ENCODE data around the gene EHMT1. TPM values are rescaled to one million over a fixed set of nuclear protein-coding genes. Genes with fewer than 3 reads are reported as not detected.

EHMT1 gene
- total and polyA plus RNA-seq, 2 of the 8 experiments (the other 6 are each of a cell fraction or from before 2014, with no cell fraction given) = 95.7 to 163 TPM

GRCh38 chr9:137725598-137725997 lies 106.8 kb downstream of the EHMT1 start:
- H3K27me3 ChIP-seq (replicated peaks in 1 of 4; ENCODE audit: control insufficient read depth in 3 of 4, extremely low read depth in 1 of 4, insufficient read depth in 3 of 4, low read length in 3 of 4) = no peaks in the 10 kb centered on the region
- no peak overlapping the region for H4K91ac ChIP-seq (replicated peaks; ENCODE audit: insufficient read length, low read length)
- peaks cover 8 to 69% of the 10 kb centered on the region in 2 experiments; a peak in 2 of 4 replicates for H3K79me2 ChIP-seq (ENCODE audit: control insufficient read depth in 1 of 2, insufficient read depth in 2 of 2, low read length in 2 of 2)
- no peak overlapping the region for H3K9ac ChIP-seq (replicated peaks in 1 of 4; ENCODE audit: extremely low read depth in 1 of 4, low read depth in 3 of 4, low read length in 3 of 4)
- ChIA-PET CTCF (ENCODE audit: partially characterized antibody) (interaction anchor here (1.0 to 1.3 kb wide), 4 partner anchors 10 to 53 kb away, joined by 3 to 4 read pairs (median 3); no protein-coding TSS in a partner anchor), POLR2A (ENCODE audit: partially characterized antibody) (interaction anchor here (0.6 to 1.4 kb wide), 3 partner anchors 11 to 133 kb away, joined by 3 to 7 read pairs (median 3); no protein-coding TSS in a partner anchor)
- no peak overlapping the region for H3K56ac ChIP-seq (replicated peaks; ENCODE audit: insufficient read length, low read depth, low read length)
- peaks cover 6 to 28% (median 15%) of the 10 kb centered on the region in 4 experiments; a peak in 6 of 8 replicates for H3K36me3 ChIP-seq (ENCODE audit: control insufficient read depth in 2 of 4, insufficient read depth in 4 of 4, low read length in 3 of 4)
- no peak overlapping the region for H2BK15ac ChIP-seq (ENCODE audit: low read length)
- WGBS, 2 experiments (ENCODE audit: extremely low coverage in 1 of 2, insufficient coverage in 1 of 2, insufficient read length in 1 of 2, insufficient replicate concordance in 2 of 2, low coverage in 1 of 2, low lambda C conversion rate in 2 of 2, missing lambda C conversion rate in 1 of 2) = 91% methylated on average over 10 of the region's 10 CpGs; no CpG with 5 or more reads in 1 of the 2 experiments
- H2AFZ ChIP-seq (ENCODE audit: low read length) = no peak overlapping the region
- no peak overlapping the region for H3K4me3 ChIP-seq (ENCODE audit: extremely low read depth in 1 of 4, insufficient read depth in 2 of 4, low read depth in 3 of 4, low read length in 4 of 4)
- no peak overlapping the region for H3K14ac ChIP-seq (ENCODE audit: insufficient read length)
- H3K27ac ChIP-seq (ENCODE audit: low read depth, low read length) = no peak overlapping the region
- peaks cover 18% of the 10 kb centered on the region for H3K79me1 ChIP-seq (ENCODE audit: low read depth, low read length)
- H3K9me3 ChIP-seq (ENCODE audit: insufficient read depth in 2 of 2, low read depth in 1 of 2, low read length in 1 of 2) = no peaks in the 10 kb centered on the region; a peak in 1 of 4 replicates
- peaks cover 7 to 10% of the 10 kb centered on the region in 2 experiments for H4K20me1 ChIP-seq (replicated peaks in 1 of 2; ENCODE audit: control insufficient read depth in 1 of 2, insufficient read depth in 2 of 2, low read length in 2 of 2)
- no peak overlapping the region for H2AK5ac ChIP-seq (ENCODE audit: low read depth, low read length)
- FAIRE-seq = no peak
- no peak overlapping the region for H2BK12ac ChIP-seq (ENCODE audit: low read depth, low read length)
- no peak overlapping the region for H4K5ac ChIP-seq (ENCODE audit: insufficient read length, low read depth, low read length)
- no peak overlapping the region for H3K23ac ChIP-seq (ENCODE audit: insufficient read length)
- H2BK5ac ChIP-seq (ENCODE audit: low read depth, low read length) = no peak overlapping the region
- H3K18ac ChIP-seq (ENCODE audit: extremely low read depth, low read length) = no peak overlapping the region
- H2BK20ac ChIP-seq (ENCODE audit: low read length) = no peak overlapping the region
- H3K4me2 ChIP-seq (ENCODE audit: insufficient read depth in 1 of 2, low read depth in 2 of 2, low read length in 2 of 2) = no peak overlapping the region
- no peak overlapping the region for H4K8ac ChIP-seq (ENCODE audit: extremely low read depth, insufficient read depth, low read length)
- H3K4ac ChIP-seq (replicated peaks; ENCODE audit: insufficient read length, low read depth, low read length) = no peak overlapping the region
- no peak for DNase-seq (ENCODE audit: low read depth in 1 of 2, low spot score in 2 of 2)
- peaks cover 2 to 14% (median 8%) of the 10 kb centered on the region in 4 experiments; a peak in 5 of 7 replicates for H3K4me1 ChIP-seq (replicated peaks in 1 of 4; ENCODE audit: control insufficient read depth in 3 of 4, insufficient read depth in 4 of 4, low read length in 3 of 4)
- H2BK120ac ChIP-seq (replicated peaks; ENCODE audit: low read depth, low read length) = no peak overlapping the region
- no peaks in the 10 kb centered on the region; the same call in 1 of the 2 replicates for H3K23me2 ChIP-seq (ENCODE audit: low read depth, low read length)
- TF ChIP-seq YY1 (IDR thresholded peaks at IDR 0.05; ENCODE audit: low read depth, low read length) = no peak
- TF ChIP-seq CREB1 (IDR thresholded peaks at IDR 0.05) = no peak
- no peak for TF ChIP-seq ASH2L (IDR thresholded peaks at IDR 0.05; ENCODE audit: low read length)
- TF ChIP-seq RXRA (IDR thresholded peaks at IDR 0.05; ENCODE audit: insufficient read depth, low read depth, low read length) = no peak
- TF ChIP-seq, protein P1, sequence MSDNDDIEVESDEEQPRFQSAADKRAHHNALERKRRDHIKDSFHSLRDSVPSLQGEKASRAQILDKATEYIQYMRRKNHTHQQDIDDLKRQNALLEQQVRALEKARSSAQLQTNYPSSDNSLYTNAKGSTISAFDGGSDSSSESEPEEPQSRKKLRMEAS (IDR thresholded peaks at IDR 0.05) = no peak
- TF ChIP-seq TCF12 (IDR thresholded peaks at IDR 0.05; ENCODE audit: low read depth, low read length) = no peak
- TF ChIP-seq PHF8 (conservative IDR thresholded peaks at IDR 0.05; ENCODE audit: low read depth, low read length) = no peak
- no peak for TF ChIP-seq KDM5A (IDR thresholded peaks at IDR 0.05; ENCODE audit: low read length)
- no peak for TF ChIP-seq SIRT6 (IDR thresholded peaks at IDR 0.05; ENCODE audit: low read length)
- TF ChIP-seq POU5F1 (IDR thresholded peaks at IDR 0.05; ENCODE audit: low read depth, low read length) = no peak
- TF ChIP-seq SIN3A (conservative IDR thresholded peaks at IDR 0.05 in 1 of 2, IDR thresholded peaks at IDR 0.05 in 1 of 2; ENCODE audit: low read depth in 1 of 2, low read length in 2 of 2) = no peak
- TF ChIP-seq NANOG (IDR thresholded peaks at IDR 0.05; ENCODE audit: insufficient read depth, low read depth, low read length, poor library complexity, severe bottlenecking) = no peak
- TF ChIP-seq TAF1 (IDR thresholded peaks at IDR 0.05; ENCODE audit: low read depth, low read length) = no peak
- no peak for TF ChIP-seq BCL11A (IDR thresholded peaks at IDR 0.05; ENCODE audit: low read depth in 2 of 2, low read length in 2 of 2)
- TF ChIP-seq KDM1A (IDR thresholded peaks at IDR 0.05; ENCODE audit: borderline replicate concordance, low read length) = no peak

All from H1 (cell line).